GM18519 (cell line): Measurements from ENCODE around the gene PPA2.

Experiments
- ATAC-seq: cut with Tn5 transposase; IDR thresholded peaks from one replicate; pipeline ENCODE4 v1.9.1; 2021; ENCODE audit warnings: mild to moderate bottlenecking, moderate library complexity; ENCODE audit not compliant: unreplicated experiment, low FRiP score

The PPA2 gene

DNA sequence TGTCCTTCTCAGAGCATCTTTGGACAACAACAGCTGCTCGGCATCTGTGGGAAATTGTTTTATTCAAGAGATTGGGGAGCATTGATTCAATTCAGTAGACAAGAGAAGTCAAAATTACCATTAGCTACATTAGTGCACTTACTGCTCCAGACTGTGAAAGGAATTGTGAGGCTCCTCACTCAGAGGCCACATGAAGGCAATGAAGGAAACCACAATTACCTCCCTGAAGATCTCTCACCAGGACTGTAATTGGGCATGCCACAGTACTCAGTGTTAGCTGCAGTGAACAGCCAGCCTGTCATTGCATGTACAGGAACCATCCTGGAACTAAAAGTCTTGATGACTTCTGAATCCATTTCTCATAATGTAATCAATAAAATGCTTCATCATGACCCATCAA is 144.8 kb downstream of the PPA2 start:
- ATAC-seq: no peak

DNA sequence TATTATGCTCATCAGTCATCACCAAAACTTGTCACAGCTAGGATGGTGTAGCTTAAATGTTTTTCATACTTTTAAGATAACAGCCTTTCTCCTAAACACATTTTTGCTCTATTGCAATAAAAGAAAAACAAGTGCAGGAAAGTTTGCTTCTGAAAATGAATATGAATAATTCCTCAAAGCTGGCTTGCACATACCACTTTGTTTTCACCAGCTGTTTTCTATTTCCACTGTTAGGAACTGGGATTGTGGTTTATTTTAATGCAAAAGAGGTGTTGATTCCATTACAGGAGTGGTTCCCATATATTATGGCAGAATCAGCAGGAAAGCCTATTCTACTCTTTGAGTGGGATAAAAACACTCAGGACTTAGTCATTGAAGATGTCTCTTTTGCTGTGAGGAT is 145.9 kb downstream of the PPA2 start:
- no peak for ATAC-seq

DNA sequence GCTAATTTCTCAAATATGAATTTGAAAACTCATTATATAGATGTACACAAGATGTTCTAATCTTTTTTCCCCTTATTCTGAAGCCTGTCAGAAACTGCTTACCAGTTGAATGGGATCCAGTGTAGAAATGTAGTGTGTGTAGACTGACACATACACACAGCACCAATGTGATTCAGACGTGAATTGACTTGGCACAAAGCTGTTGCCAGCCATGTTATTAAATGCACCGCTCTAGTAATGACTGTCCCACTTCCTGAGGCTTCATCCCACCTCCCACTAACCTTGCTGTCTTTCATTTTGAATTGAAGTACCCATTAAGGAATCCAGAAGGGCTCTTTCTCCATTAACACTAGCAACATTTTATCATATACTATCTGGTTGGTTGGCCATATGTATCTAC is 146.6 kb downstream of the PPA2 start:
- ATAC-seq: no peak
